HCT116 (cell line): ENCODE results near the gene CCL7. TPM values are rescaled to one million over a fixed set of nuclear protein-coding genes. Genes with fewer than 3 reads are reported as not detected.

Experiments
- ATAC-seq: fragments of 200-7000 bp; cut with Tn5 transposase; 2 replicates; pipeline ENCODE4 v1.9.1; 2020; ENCODE audit warnings: mild to moderate bottlenecking, moderate library complexity
- BruUV-seq: library from RNA; stranded (reverse); fragments of 400-500 nt; replicated peaks from 2 replicates; lab custom pipeline; 2021; lab: Mats Ljungman, UMichigan
- CTCF ChIA-PET: fragments of 300-600 bp; sonication (Branson Sonifier 250); formaldehyde crosslinking; loops from one replicate; lab custom pipeline; 2021; ENCODE audit warnings: antibody characterized with exemption; lab: Charles Lee
- POLR2A ChIA-PET: fragments of 300-600, 350-600 bp; sonication (Branson Sonifier 250); formaldehyde crosslinking; loops from one replicate; lab custom pipeline; 2021; ENCODE audit warnings: antibody characterized with exemption; lab: Charles Lee
- RAD21 ChIA-PET, 2 experiments: fragments of 300-600 bp; sonication (Branson Sonifier 250); formaldehyde crosslinking; loops; one replicate each; lab custom pipeline; 2023; ENCODE audit warnings: low total read pairs in 2 of 2; ENCODE audit not compliant: uncharacterized antibody in 2 of 2, unreplicated experiment in 2 of 2, low non-redundant PET in 1 of 2; lab: Charles Lee
- DNase-seq: peaks from one replicate; pipeline ENCODE4 v3.0.0-alpha.2; 2010; ENCODE audit warnings: low read depth, low spot score
- H2AFZ ChIP-seq: fragments of 200-600 bp; shearing (Covaris generic), sonication (generic); 2 replicates; pipeline ENCODE4 v1.6.1; 2017; ENCODE audit warnings: low read depth, mixed run types, mixed read lengths, antibody characterized with exemption, low read length; ENCODE audit not compliant: poor library complexity, severe bottlenecking
- H3K27ac ChIP-seq: 2 replicates; pipeline ENCODE4 v1.5.1; 2012; ENCODE audit warnings: low read depth, low read length
- H3K27me3 ChIP-seq: fragments of 200-600 bp; sonication (generic); 2 replicates; pipeline ENCODE4 v1.6.1; 2016; ENCODE audit warnings: mixed run types, low read length, mixed read lengths; ENCODE audit not compliant: insufficient read depth
- H3K36me3 ChIP-seq, 2 experiments: fragments of 200-500 bp in 1 of 2; fragments of 200-600 bp in 1 of 2; sonication (Bioruptor generic) in 1 of 2; sonication (generic) in 1 of 2; 2 replicates each; pipeline versions ENCODE4 v1.5.1 to v1.6.1; 2014 to 2016; ENCODE audit warnings: low read length in 2 of 2, inconsistent platforms in 1 of 2, mixed read lengths in 1 of 2, mixed run types in 1 of 2; ENCODE audit not compliant: insufficient read depth in 2 of 2, control insufficient read depth in 1 of 2
- H3K4me1 ChIP-seq, 2 experiments: fragments of 200-600 bp in 1 of 2; sonication (generic) in 1 of 2; 2 replicates each; pipeline versions ENCODE4 v1.5.1 to v1.6.1; 2012 to 2017; ENCODE audit warnings: low read length in 2 of 2, inconsistent platforms in 1 of 2, mild to moderate bottlenecking in 1 of 2, mixed read lengths in 1 of 2, mixed run types in 1 of 2, moderate library complexity in 1 of 2; ENCODE audit not compliant: insufficient read depth in 2 of 2, control insufficient read depth in 1 of 2
- H3K4me2 ChIP-seq: fragments of 200-600 bp; sonication (generic); 2 replicates; pipeline ENCODE4 v1.6.1; 2017; ENCODE audit warnings: mixed run types, low read length, mixed read lengths
- H3K4me3 ChIP-seq, 2 experiments: fragments of 200-600 bp in 1 of 2; sonication (generic) in 1 of 2; replicated peaks in 1 of 2; 2 replicates each; pipeline ENCODE4 v1.5.1; 2011 to 2016; ENCODE audit warnings: low read length in 2 of 2, control low read depth in 1 of 2, low read depth in 1 of 2, mild to moderate bottlenecking in 1 of 2, mixed read lengths in 1 of 2, mixed run types in 1 of 2
- H3K79me2 ChIP-seq: fragments of 200-600 bp; sonication (generic); 2 replicates; pipeline ENCODE4 v1.6.1; 2017; ENCODE audit warnings: mild to moderate bottlenecking, mixed run types, low read length, moderate library complexity, mixed read lengths; ENCODE audit not compliant: insufficient read depth
- H3K9ac ChIP-seq: fragments of 200-600 bp; sonication (generic); 2 replicates; pipeline ENCODE4 v1.6.1; 2016; ENCODE audit warnings: low read length, mixed read lengths
- H3K9me2 ChIP-seq: fragments of 200-600 bp; sonication (generic), shearing (Covaris generic); 2 replicates; pipeline ENCODE4 v1.6.1; 2017; ENCODE audit warnings: mixed run types, mild to moderate bottlenecking, moderate library complexity; ENCODE audit not compliant: insufficient read depth
- H3K9me3 ChIP-seq, 2 experiments: fragments of 200-500 bp in 1 of 2; fragments of 200-600 bp in 1 of 2; sonication (Bioruptor generic) in 1 of 2; sonication (generic) in 1 of 2; 2 replicates each; pipeline ENCODE4 v1.6.1; 2014 to 2017; ENCODE audit warnings: low read length in 2 of 2, mixed read lengths in 2 of 2, inconsistent platforms in 1 of 2, low read depth in 1 of 2, mild to moderate bottlenecking in 1 of 2, mixed run types in 1 of 2, moderate library complexity in 1 of 2; ENCODE audit not compliant: control insufficient read depth in 1 of 2, insufficient read depth in 1 of 2
- H4K20me1 ChIP-seq: fragments of 200-600 bp; sonication (generic), shearing (Covaris generic); 2 replicates; pipeline ENCODE4 v1.6.1; 2017; ENCODE audit warnings: mixed run types, mild to moderate bottlenecking, moderate library complexity; ENCODE audit not compliant: insufficient read depth
- CBX3 ChIP-seq: IDR thresholded peaks from 2 replicates; pipeline ENCODE4 v1.6.1; 2012; ENCODE audit warnings: low read depth
- ELF1 ChIP-seq: IDR thresholded peaks from 2 replicates; pipeline ENCODE4 v1.6.1; 2012; ENCODE audit warnings: low read depth, borderline replicate concordance
- EZH2 ChIP-seq: fragments of 200-600 bp; sonication (generic); IDR thresholded peaks from 2 replicates; pipeline ENCODE4 v1.6.1; 2017; ENCODE audit warnings: antibody characterized with exemption, mixed run types
- EZH2phosphoT487 ChIP-seq: fragments of 200-600 bp; IDR thresholded peaks from 2 replicates; pipeline ENCODE4 v1.6.1; 2018; ENCODE audit warnings: antibody characterized with exemption, borderline replicate concordance
- FOSL1 ChIP-seq: IDR thresholded peaks from 2 replicates; pipeline ENCODE4 v1.6.1; 2012; ENCODE audit warnings: low read depth
- JUND ChIP-seq: IDR thresholded peaks from 2 replicates; pipeline ENCODE4 v1.6.1; 2012
- POLR2A ChIP-seq: IDR thresholded peaks from 2 replicates; pipeline ENCODE4 v1.7.0; 2011; ENCODE audit warnings: borderline replicate concordance; ENCODE audit not compliant: insufficient read depth, insufficient read length; ENCODE audit errors: extremely low read depth
- POLR2AphosphoS5 ChIP-seq: IDR thresholded peaks from 2 replicates; pipeline ENCODE4 v1.6.1; 2011; ENCODE audit warnings: mild to moderate bottlenecking, low read depth, low read length, moderate library complexity
- RAD21 ChIP-seq: IDR thresholded peaks from 2 replicates; pipeline ENCODE4 v1.6.1; 2012; ENCODE audit warnings: low read depth, mild to moderate bottlenecking
- SP1 ChIP-seq: IDR thresholded peaks from 2 replicates; pipeline ENCODE4 v1.6.1; 2012; ENCODE audit warnings: low read depth
- TCF7L2 ChIP-seq: IDR thresholded peaks from 2 replicates; pipeline ENCODE4 v1.7.0; 2011; ENCODE audit warnings: borderline replicate concordance, inconsistent platforms; ENCODE audit not compliant: insufficient read depth, insufficient read length; ENCODE audit errors: extremely low read depth
- YY1 ChIP-seq: IDR thresholded peaks from 2 replicates; pipeline ENCODE4 v1.6.1; 2011; ENCODE audit warnings: low read length, low read depth, moderate library complexity, mild to moderate bottlenecking; ENCODE audit not compliant: insufficient replicate concordance; ENCODE audit errors: extremely low read depth
- ZFX ChIP-seq: fragments of 450-650 bp; IDR thresholded peaks from 2 replicates; pipeline ENCODE4 v1.6.1; 2017
- ZNF274 ChIP-seq: fragments of 200-500 bp; sonication (Bioruptor generic); IDR thresholded peaks from 2 replicates; pipeline ENCODE4 v1.6.1; 2014; ENCODE audit warnings: mild to moderate bottlenecking, low read depth, low read length, inconsistent platforms
- intact Hi-C: fragments of 100-400 bp; cut with micrococcal nuclease; formaldehyde crosslinking; loops from 2 replicates; pipeline ENCODE4 v1.10.0; 2022
- total RNA-seq: library from RNA; stranded (reverse); gene quantifications from one replicate; pipeline ENCODE4 v1.2.1, GENCODE V29; 2021; ENCODE audit not compliant: unreplicated experiment
- TF ChIP-seq, protein P1 (sequence below): IDR thresholded peaks from 2 replicates; pipeline ENCODE4 v1.6.1; 2012; ENCODE audit warnings: low read depth
- TF ChIP-seq, protein P2 (sequence below): IDR thresholded peaks from 2 replicates; pipeline ENCODE4 v1.6.1; 2012
- TF ChIP-seq, protein P3 (sequence below), 3 experiments: fragments of 200-600 bp in 1 of 3; sonication (generic) in 1 of 3; IDR thresholded peaks in 2 of 3; conservative IDR thresholded peaks in 1 of 3; 2 replicates each; pipeline ENCODE4 v1.5.1; 2012 to 2017; ENCODE audit warnings: low read depth in 2 of 3, low read length in 2 of 3, antibody characterized with exemption in 1 of 3, borderline replicate concordance in 1 of 3, control low read depth in 1 of 3, mild to moderate bottlenecking in 1 of 3, mixed read lengths in 1 of 3, mixed run types in 1 of 3, moderate library complexity in 1 of 3; ENCODE audit not compliant: insufficient read depth in 1 of 3

CCL7 gene
- total RNA-seq, 1 experiment from 2014 or later, result not detected

- no peak overlapping the region for H3K4me2 ChIP-seq
- ATAC-seq, result no peak
- H3K27me3 ChIP-seq, result no peaks in the 10 kb centered on the region
- no peak overlapping the region for H3K9ac ChIP-seq
- TF ChIP-seq FOSL1 (no peak), YY1 (no peak), ZFX (no peak), CBX3 (no peak), ZNF274 (no peak), SP1 (no peak), TCF7L2 (no peak), POLR2AphosphoS5 (no peak), JUND (no peak), POLR2A (no peak), EZH2 (no peak), EZH2phosphoT487 (no peak), RAD21 (no peak), ELF1 (no peak)
- TF ChIP-seq, protein P1, sequence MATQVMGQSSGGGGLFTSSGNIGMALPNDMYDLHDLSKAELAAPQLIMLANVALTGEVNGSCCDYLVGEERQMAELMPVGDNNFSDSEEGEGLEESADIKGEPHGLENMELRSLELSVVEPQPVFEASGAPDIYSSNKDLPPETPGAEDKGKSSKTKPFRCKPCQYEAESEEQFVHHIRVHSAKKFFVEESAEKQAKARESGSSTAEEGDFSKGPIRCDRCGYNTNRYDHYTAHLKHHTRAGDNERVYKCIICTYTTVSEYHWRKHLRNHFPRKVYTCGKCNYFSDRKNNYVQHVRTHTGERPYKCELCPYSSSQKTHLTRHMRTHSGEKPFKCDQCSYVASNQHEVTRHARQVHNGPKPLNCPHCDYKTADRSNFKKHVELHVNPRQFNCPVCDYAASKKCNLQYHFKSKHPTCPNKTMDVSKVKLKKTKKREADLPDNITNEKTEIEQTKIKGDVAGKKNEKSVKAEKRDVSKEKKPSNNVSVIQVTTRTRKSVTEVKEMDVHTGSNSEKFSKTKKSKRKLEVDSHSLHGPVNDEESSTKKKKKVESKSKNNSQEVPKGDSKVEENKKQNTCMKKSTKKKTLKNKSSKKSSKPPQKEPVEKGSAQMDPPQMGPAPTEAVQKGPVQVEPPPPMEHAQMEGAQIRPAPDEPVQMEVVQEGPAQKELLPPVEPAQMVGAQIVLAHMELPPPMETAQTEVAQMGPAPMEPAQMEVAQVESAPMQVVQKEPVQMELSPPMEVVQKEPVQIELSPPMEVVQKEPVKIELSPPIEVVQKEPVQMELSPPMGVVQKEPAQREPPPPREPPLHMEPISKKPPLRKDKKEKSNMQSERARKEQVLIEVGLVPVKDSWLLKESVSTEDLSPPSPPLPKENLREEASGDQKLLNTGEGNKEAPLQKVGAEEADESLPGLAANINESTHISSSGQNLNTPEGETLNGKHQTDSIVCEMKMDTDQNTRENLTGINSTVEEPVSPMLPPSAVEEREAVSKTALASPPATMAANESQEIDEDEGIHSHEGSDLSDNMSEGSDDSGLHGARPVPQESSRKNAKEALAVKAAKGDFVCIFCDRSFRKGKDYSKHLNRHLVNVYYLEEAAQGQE, result no peak
- TF ChIP-seq, protein P2, sequence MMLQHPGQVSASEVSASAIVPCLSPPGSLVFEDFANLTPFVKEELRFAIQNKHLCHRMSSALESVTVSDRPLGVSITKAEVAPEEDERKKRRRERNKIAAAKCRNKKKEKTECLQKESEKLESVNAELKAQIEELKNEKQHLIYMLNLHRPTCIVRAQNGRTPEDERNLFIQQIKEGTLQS, result no peak
- TF ChIP-seq, protein P3, sequence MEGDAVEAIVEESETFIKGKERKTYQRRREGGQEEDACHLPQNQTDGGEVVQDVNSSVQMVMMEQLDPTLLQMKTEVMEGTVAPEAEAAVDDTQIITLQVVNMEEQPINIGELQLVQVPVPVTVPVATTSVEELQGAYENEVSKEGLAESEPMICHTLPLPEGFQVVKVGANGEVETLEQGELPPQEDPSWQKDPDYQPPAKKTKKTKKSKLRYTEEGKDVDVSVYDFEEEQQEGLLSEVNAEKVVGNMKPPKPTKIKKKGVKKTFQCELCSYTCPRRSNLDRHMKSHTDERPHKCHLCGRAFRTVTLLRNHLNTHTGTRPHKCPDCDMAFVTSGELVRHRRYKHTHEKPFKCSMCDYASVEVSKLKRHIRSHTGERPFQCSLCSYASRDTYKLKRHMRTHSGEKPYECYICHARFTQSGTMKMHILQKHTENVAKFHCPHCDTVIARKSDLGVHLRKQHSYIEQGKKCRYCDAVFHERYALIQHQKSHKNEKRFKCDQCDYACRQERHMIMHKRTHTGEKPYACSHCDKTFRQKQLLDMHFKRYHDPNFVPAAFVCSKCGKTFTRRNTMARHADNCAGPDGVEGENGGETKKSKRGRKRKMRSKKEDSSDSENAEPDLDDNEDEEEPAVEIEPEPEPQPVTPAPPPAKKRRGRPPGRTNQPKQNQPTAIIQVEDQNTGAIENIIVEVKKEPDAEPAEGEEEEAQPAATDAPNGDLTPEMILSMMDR (IDR thresholded peaks at IDR 0.05 in 2 of 3, conservative IDR thresholded peaks at IDR 0.05 in 1 of 3; ENCODE audit: borderline replicate concordance in 1 of 3, insufficient read depth in 1 of 3, low read depth in 2 of 3, low read length in 2 of 3), result no peak
- TF ChIP-seq, all 23 proteins: peak for 0
- POLR2A ChIA-PET, result no interaction called here
- H3K27ac ChIP-seq, result no peak overlapping the region
- H3K4me1 ChIP-seq, result no peaks in the 10 kb centered on the region
- H3K9me2 ChIP-seq, result no peaks in the 10 kb centered on the region
- H3K4me3 ChIP-seq, result no peak overlapping the region
- intact Hi-C loops, result no loop called here
- H2AFZ ChIP-seq, result no peak overlapping the region
- no TSS peak for BruUV-seq
- CTCF ChIA-PET, result no interaction called here
- no peaks in the 10 kb centered on the region for H4K20me1 ChIP-seq
- RAD21 ChIA-PET, result no interaction called here
- no peaks in the 10 kb centered on the region for H3K36me3 ChIP-seq
- H3K9me3 ChIP-seq, result no peaks in the 10 kb centered on the region
- no peak for DNase-seq
- H3K79me2 ChIP-seq, result no peaks in the 10 kb centered on the region
Measured at GRCh38 chr17:34302636-34303035, 32.6 kb downstream of the CCL7 start.
